Gastroesophageal sphincter (tissue), 4 donors: ENCODE measurements around the gene HMOX2. TPM values are rescaled to one million over a fixed set of nuclear protein-coding genes. Genes with fewer than 3 reads are reported as not detected.

ENCODE experiments used
- ATAC-seq: fragments of 150-250 bp; one replicate; pipeline ENCODE4 v1.9.1; 2016; ENCODE audit warnings: mild to moderate bottlenecking, moderate library complexity
- H3K27ac ChIP-seq, 4 donors: fragments of 200-600 bp; sonication (generic) in 3 of 4; 1 replicate in 3 of 4; 2 replicates in 1 of 4; pipeline ENCODE4 v1.5.1; 2016 to 2019
- H3K27me3 ChIP-seq: fragments of 200-600 bp; sonication (generic); one replicate; pipeline ENCODE4 v1.5.1; 2019
- H3K36me3 ChIP-seq, 2 donors: fragments of 200-600 bp; sonication (generic); one replicate each; pipeline ENCODE4 v1.5.1; 2019; ENCODE audit warnings: control low read depth in 1 of 2
- H3K4me1 ChIP-seq, 3 donors: fragments of 200-600 bp; sonication (generic); 1 replicate in 2 of 3; 2 replicates in 1 of 3; pipeline ENCODE4 v1.5.1; 2016 to 2019; ENCODE audit warnings: control low read depth in 2 of 3
- H3K4me3 ChIP-seq, 2 donors: fragments of 200-600 bp; sonication (generic); one replicate each; pipeline ENCODE4 v1.5.1; 2019; ENCODE audit warnings: mild to moderate bottlenecking in 1 of 2, moderate library complexity in 1 of 2
- H3K9me3 ChIP-seq, 3 donors: fragments of 200-600 bp; sonication (generic); one replicate each; pipeline ENCODE4 v1.5.1; 2017 to 2019; ENCODE audit warnings: control low read depth in 2 of 3
- EP300 ChIP-seq: sonication (generic); formaldehyde crosslinking; IDR thresholded peaks from one replicate; pipeline ENCODE4 v1.6.1; 2017; ENCODE audit warnings: antibody characterized with exemption, mild to moderate bottlenecking
- POLR2A ChIP-seq, 2 donors: fragments of 450-650 bp; IDR thresholded peaks; one replicate each; pipeline ENCODE4 v1.6.1; 2017; ENCODE audit warnings: antibody characterized with exemption in 2 of 2, mild to moderate bottlenecking in 2 of 2, moderate library complexity in 1 of 2
- POLR2AphosphoS5 ChIP-seq: sonication (generic); formaldehyde crosslinking; IDR thresholded peaks from one replicate; pipeline ENCODE4 v1.6.1; 2017; ENCODE audit warnings: antibody characterized with exemption
- WGBS, 2 donors: methylation state at CpG; one replicate each; pipeline ENCODE4 v1.1.5; 2018; ENCODE audit warnings: low coverage in 1 of 2; 5-methylcytosine and 5-hydroxymethylcytosine counted together
- total RNA-seq, 4 donors: library from RNA; depleted of rRNA; stranded (reverse); fragments of >200 nt; gene quantifications; one replicate each; pipeline ENCODE4 v1.1.0, GENCODE V29; 2016
- TF ChIP-seq, protein P1 (sequence below), 4 experiments: fragments of 200-600 bp in 2 of 4; fragments of 450-650 bp in 2 of 4; sonication (generic) in 1 of 4; IDR thresholded peaks; one replicate each; pipeline ENCODE4 v1.5.1; 2017 to 2019; ENCODE audit warnings: antibody characterized with exemption in 4 of 4, mild to moderate bottlenecking in 2 of 4, moderate library complexity in 2 of 4

The HMOX2 gene
- total RNA-seq, 4 donors from 2014 or later, result 26.3 to 66.3 (median 36.2) TPM

DNA sequence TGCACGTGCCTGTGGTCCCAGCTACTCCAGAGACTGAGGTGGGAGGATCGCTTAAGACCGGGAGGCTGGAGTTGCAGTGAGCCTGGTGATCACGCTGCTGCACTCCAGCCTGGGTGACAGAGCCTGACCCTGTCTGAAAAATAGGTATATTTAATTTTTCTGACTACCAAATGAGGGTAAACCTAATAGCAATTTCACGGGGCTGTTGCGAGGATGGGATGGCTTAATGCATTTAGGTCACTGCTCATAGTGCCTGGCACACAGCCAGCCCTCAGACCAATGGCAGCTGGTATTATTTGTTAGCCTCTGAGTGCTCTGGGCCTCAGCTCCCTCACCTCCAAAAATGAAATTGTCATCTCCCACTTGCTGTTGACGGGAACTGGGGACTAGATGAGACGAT lies 68.3 kb downstream of the HMOX2 start:
- Histone ChIP-seq H3K4me3 (no peak overlapping the region), H3K36me3 (no peaks in the 10 kb centered on the region), H3K27me3 (no peaks in the 10 kb centered on the region), H3K9me3 (peaks cover 0 to 10% (median 0%) of the 10 kb centered on the region in 3 donors), H3K4me1 (peaks cover 0 to 7% (median 0%) of the 10 kb centered on the region in 3 donors), H3K27ac (no peak overlapping the region)
- 71 to 78% methylated on average over 5 to 7 of the region's 8 CpGs for WGBS, 2 donors
- no peak for ATAC-seq
- TF ChIP-seq POLR2A (IDR thresholded peaks at IDR 0.05) (no peak), POLR2AphosphoS5 (no peak), EP300 (no peak)
- TF ChIP-seq, protein P1, sequence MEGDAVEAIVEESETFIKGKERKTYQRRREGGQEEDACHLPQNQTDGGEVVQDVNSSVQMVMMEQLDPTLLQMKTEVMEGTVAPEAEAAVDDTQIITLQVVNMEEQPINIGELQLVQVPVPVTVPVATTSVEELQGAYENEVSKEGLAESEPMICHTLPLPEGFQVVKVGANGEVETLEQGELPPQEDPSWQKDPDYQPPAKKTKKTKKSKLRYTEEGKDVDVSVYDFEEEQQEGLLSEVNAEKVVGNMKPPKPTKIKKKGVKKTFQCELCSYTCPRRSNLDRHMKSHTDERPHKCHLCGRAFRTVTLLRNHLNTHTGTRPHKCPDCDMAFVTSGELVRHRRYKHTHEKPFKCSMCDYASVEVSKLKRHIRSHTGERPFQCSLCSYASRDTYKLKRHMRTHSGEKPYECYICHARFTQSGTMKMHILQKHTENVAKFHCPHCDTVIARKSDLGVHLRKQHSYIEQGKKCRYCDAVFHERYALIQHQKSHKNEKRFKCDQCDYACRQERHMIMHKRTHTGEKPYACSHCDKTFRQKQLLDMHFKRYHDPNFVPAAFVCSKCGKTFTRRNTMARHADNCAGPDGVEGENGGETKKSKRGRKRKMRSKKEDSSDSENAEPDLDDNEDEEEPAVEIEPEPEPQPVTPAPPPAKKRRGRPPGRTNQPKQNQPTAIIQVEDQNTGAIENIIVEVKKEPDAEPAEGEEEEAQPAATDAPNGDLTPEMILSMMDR (IDR thresholded peaks at IDR 0.05), result no peak

DNA sequence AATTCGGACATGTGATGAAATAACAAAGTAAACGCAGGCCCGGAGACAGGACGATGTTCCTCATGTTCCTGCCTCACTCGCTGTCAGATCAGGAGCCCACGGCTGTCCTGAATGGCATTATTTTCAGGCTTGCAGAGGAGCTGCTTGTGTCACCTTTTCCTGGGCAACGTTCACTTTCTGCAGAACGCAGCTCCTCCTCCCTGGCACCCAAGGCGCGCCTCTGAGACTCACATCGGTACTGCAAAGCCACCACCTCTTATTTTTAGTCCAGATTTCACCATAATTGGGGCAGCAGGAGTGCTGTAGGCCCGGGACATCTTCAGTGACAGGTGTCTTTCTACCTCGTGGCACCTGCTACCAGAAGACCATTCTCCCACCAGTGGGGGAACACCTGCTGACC lies 71.9 kb downstream of the HMOX2 start:
- no peak for TF ChIP-seq POLR2A (IDR thresholded peaks at IDR 0.05)
- TF ChIP-seq, protein P1 (IDR thresholded peaks at IDR 0.05), result no peak
- TF ChIP-seq POLR2AphosphoS5, result no peak
- no peak for TF ChIP-seq EP300
- no peak for ATAC-seq
- no peak overlapping the region for H3K4me3 ChIP-seq
- no peak overlapping the region for H3K27ac ChIP-seq
- H3K9me3 ChIP-seq, result no peaks in the 10 kb centered on the region
- WGBS, 2 donors, result 81 to 84% methylated on average over 6 to 11 of the region's 13 CpGs
- H3K27me3 ChIP-seq, result no peaks in the 10 kb centered on the region
- H3K36me3 ChIP-seq, result no peaks in the 10 kb centered on the region
- peaks cover 0 to 17% (median 0%) of the 10 kb centered on the region in 3 donors for H3K4me1 ChIP-seq

DNA sequence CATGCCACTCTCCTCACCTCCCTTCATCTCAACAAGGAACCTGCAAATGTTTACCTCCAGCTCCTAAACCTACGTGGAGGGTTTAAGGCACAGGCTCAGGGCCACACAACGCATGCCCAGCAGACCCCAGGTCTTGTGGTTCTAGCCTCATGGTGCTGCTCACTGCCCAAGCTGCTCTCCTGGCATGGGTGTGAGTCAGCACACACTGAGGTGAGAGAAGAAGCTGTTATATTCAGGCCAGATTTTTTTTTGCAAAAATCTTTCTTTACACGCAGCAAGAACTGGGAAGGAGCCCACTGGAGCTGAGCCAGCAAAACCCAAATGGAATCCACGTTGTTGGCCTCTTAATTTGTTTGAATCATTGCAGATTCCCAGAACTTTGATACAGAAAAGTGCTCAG lies 74.4 kb downstream of the HMOX2 start:
- WGBS, 2 donors, result 17 to 34% methylated on average over 1 to 4 of the region's 4 CpGs
- Histone ChIP-seq H3K4me1 (peaks cover 0 to 24% (median 0%) of the 10 kb centered on the region in 3 donors), H3K27ac (no peak overlapping the region), H3K27me3 (peaks cover 6% of the 10 kb centered on the region), H3K9me3 (no peaks in the 10 kb centered on the region), H3K4me3 (no peak overlapping the region), H3K36me3 (no peaks in the 10 kb centered on the region)
- TF ChIP-seq POLR2AphosphoS5 (no peak), EP300 (no peak), POLR2A (IDR thresholded peaks at IDR 0.05) (no peak)
- TF ChIP-seq, protein P1 (IDR thresholded peaks at IDR 0.05), result no peak
- ATAC-seq, result no peak

DNA sequence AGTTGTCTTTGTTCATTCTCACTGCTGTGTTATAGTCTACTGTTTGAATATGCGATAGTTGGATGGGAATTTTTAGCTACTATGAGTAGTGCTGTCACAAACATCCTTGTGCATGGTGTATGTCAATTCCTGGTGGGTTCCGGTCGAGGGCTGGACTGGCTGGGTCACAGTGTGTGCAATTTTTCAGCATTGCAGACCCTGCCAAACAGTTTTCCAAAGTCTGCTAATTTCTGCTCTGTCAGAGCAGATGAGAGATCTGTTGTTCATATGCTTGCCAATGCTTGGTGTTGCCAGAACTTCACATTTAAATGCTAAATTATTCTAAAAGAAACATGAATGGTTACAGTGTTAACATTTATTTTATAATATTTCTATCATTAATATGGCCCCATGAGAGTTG lies 76.3 kb downstream of the HMOX2 start:
- H3K27ac ChIP-seq, result no peak overlapping the region
- no peaks in the 10 kb centered on the region for H3K9me3 ChIP-seq
- no peak overlapping the region for H3K4me3 ChIP-seq
- peaks cover 6% of the 10 kb centered on the region for H3K27me3 ChIP-seq
- H3K36me3 ChIP-seq, result no peaks in the 10 kb centered on the region
- no peak for ATAC-seq
- WGBS, 2 donors, result 11 to 37% methylated on average over 3 of the region's 3 CpGs
- H3K4me1 ChIP-seq, result peaks cover 0 to 24% (median 0%) of the 10 kb centered on the region in 3 donors
- no peak for TF ChIP-seq POLR2AphosphoS5
- TF ChIP-seq POLR2A (IDR thresholded peaks at IDR 0.05), result no peak
- TF ChIP-seq, protein P1 (IDR thresholded peaks at IDR 0.05), result no peak
- no peak for TF ChIP-seq EP300

DNA sequence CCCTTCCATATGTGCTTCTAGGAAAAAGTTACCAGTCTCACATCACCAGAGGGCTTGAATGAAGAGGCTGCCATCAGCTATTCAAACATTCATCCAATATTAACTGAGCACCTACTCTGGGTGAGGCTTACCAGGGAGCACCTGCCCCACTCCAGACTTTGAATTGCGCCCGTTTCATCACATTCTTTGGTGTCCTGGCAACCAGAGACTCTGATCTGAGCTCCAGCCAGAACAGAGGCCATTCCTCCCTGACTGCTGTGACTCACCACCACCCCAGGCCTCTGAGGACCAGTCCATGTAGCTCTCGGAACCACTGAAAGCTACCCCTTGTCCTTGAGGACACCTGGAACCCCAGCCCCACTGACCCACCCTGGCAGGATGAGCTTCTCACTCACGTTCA lies 79.9 kb downstream of the HMOX2 start, which contains the start of gene C16orf96:
C16orf96 (plus strand) TSS at position 229 of the 400 bp plus-strand sequence; CDS start at position 379, 150 bp downstream.
- H3K9me3 ChIP-seq, result no peaks in the 10 kb centered on the region
- no peak within 1 kb of the TSS for H3K27ac ChIP-seq
- H3K36me3 ChIP-seq, result no peaks in the 10 kb centered on the region
- H3K4me1 ChIP-seq, result peaks cover 0 to 17% (median 0%) of the 10 kb centered on the region in 3 donors
- peaks cover 6% of the 10 kb centered on the region for H3K27me3 ChIP-seq
- no peak within 1 kb of the TSS for H3K4me3 ChIP-seq
- 58 to 96% methylated on average over 3 of the region's 4 CpGs for WGBS, 2 donors
- no peak for ATAC-seq
- TF ChIP-seq, protein P1 (IDR thresholded peaks at IDR 0.05), result no peak
- TF ChIP-seq EP300 (no peak), POLR2AphosphoS5 (no peak), POLR2A (IDR thresholded peaks at IDR 0.05) (no peak)
